Measurements from ENCODE around the gene TXNRD1.

GRCh38 chr12:104295954-104296353 is 80.4 kb downstream of the TXNRD1 start:
- no peak for TF ChIP-seq CTCF (IDR thresholded peaks at IDR 0.05)
- no peak for TF ChIP-seq POLR2A (IDR thresholded peaks at IDR 0.05)

All from lower leg skin (tissue), 3 donors.